Measurements from ENCODE around the gene AKAP12.

DNA sequence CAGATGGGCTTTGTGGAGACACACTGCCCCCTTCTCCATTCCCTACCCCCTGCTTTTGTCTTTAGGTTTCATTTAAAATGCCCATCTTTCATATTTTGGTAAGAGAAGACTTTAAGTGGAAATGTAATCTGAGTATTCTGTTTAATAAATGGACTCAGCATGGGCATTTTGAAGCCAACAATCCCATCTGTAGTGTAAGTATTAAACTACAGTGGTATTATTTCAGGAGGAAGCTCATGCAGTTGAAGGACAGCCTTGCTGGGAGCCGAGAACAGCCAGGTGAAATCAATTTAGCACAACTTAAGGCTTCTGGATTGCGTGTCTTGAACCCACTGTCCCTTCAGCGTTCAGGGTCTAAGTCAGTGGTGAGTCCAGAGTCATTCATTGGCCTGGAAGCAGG lies 63.5 kb downstream of the AKAP12 start:
- TF ChIP-seq, protein P1, sequence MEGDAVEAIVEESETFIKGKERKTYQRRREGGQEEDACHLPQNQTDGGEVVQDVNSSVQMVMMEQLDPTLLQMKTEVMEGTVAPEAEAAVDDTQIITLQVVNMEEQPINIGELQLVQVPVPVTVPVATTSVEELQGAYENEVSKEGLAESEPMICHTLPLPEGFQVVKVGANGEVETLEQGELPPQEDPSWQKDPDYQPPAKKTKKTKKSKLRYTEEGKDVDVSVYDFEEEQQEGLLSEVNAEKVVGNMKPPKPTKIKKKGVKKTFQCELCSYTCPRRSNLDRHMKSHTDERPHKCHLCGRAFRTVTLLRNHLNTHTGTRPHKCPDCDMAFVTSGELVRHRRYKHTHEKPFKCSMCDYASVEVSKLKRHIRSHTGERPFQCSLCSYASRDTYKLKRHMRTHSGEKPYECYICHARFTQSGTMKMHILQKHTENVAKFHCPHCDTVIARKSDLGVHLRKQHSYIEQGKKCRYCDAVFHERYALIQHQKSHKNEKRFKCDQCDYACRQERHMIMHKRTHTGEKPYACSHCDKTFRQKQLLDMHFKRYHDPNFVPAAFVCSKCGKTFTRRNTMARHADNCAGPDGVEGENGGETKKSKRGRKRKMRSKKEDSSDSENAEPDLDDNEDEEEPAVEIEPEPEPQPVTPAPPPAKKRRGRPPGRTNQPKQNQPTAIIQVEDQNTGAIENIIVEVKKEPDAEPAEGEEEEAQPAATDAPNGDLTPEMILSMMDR (IDR thresholded peaks at IDR 0.05): no peak
- TF ChIP-seq POLR2A (IDR thresholded peaks at IDR 0.05): no peak
